Large intestine (tissue), 3 donors: ENCODE data around the gene N4BP2L1. TPM values are rescaled to one million over a fixed set of nuclear protein-coding genes. Genes with fewer than 3 reads are reported as not detected.
A peak's percentile ranks its signal among the peaks of the same experiment; 100 is the strongest.

Experiments used
- DNase-seq, 2 donors: peaks; one replicate each; pipeline versions ENCODE4 v3.0.0 to v3.0.0-alpha.2; 2013
- H3K27ac ChIP-seq: one replicate; pipeline ENCODE4 v1.5.1; 2013; ENCODE audit warnings: low read length
- H3K27me3 ChIP-seq: 2 replicates; pipeline ENCODE4 v1.6.1; 2013; ENCODE audit warnings: low read length; ENCODE audit not compliant: control insufficient read depth, insufficient read depth
- H3K36me3 ChIP-seq: 2 replicates; pipeline ENCODE4 v1.6.1; 2013; ENCODE audit warnings: low read length; ENCODE audit not compliant: control insufficient read depth, insufficient read depth
- H3K4me1 ChIP-seq: one replicate; pipeline ENCODE4 v1.6.1; 2013; ENCODE audit warnings: low read length; ENCODE audit not compliant: control insufficient read depth, insufficient read depth
- H3K4me3 ChIP-seq: one replicate; pipeline ENCODE4 v1.5.1; 2013; ENCODE audit warnings: low read length
- H3K9me3 ChIP-seq: one replicate; pipeline ENCODE4 v1.6.1; 2013; ENCODE audit warnings: mild to moderate bottlenecking, low read depth, low read length, moderate library complexity; ENCODE audit not compliant: control insufficient read depth
- WGBS: methylation state at CpG from one replicate; pipeline ENCODE4 v1.1.5; 2013; ENCODE audit warnings: low lambda C conversion rate; ENCODE audit not compliant: insufficient coverage; 5-methylcytosine and 5-hydroxymethylcytosine counted together
- polyA plus RNA-seq: library from polyadenylated mRNA; unstranded; fragments of 120-200 nt; gene quantifications from one replicate; pipeline ENCODE4 v1.2.1, GENCODE V29; 2013

N4BP2L1 gene
- polyA plus RNA-seq, 1 donor, result 17.6 TPM

- no peak for DNase-seq
- Histone ChIP-seq H3K27ac (no peak overlapping the region), H3K9me3 (no peaks in the 10 kb centered on the region), H3K27me3 (no peaks in the 10 kb centered on the region), H3K4me3 (no peak overlapping the region), H3K4me1 (no peaks in the 10 kb centered on the region), H3K36me3 (no peaks in the 10 kb centered on the region)
- WGBS, result 100% methylated on average over 4 of the region's 4 CpGs
Measured at GRCh38 chr13:32438871-32439270, 10.9 kb upstream of the N4BP2L1 start.

- no peak for DNase-seq
Measured at GRCh38 chr13:32432856-32433255, 4.9 kb upstream of the N4BP2L1 start.

GRCh38 chr13:32431361-32431760, 3.4 kb upstream of the N4BP2L1 start:
- no peak overlapping the region for H3K4me3 ChIP-seq
- 100% methylated on average over 1 of the region's 5 CpGs for WGBS
- no peaks in the 10 kb centered on the region for H3K36me3 ChIP-seq
- no peak overlapping the region for H3K27ac ChIP-seq
- no peaks in the 10 kb centered on the region for H3K27me3 ChIP-seq
- no peaks in the 10 kb centered on the region for H3K9me3 ChIP-seq
- DNase-seq, result no peak
- H3K4me1 ChIP-seq, result peaks cover 6% of the 10 kb centered on the region

More at GRCh38 chr13:32432856-32433255, 4.9 kb upstream of the N4BP2L1 start:
- Histone ChIP-seq H3K36me3 (no peaks in the 10 kb centered on the region), H3K4me1 (no peaks in the 10 kb centered on the region), H3K27ac (no peak overlapping the region), H3K4me3 (no peak overlapping the region), H3K27me3 (no peaks in the 10 kb centered on the region), H3K9me3 (no peaks in the 10 kb centered on the region)
- no CpG with 5 or more reads among the region's 3 CpGs for WGBS

- WGBS, result 0% methylated on average over 1 of the region's 6 CpGs
- H3K4me3 ChIP-seq, result no peak overlapping the region
- no peaks in the 10 kb centered on the region for H3K27me3 ChIP-seq
- no peaks in the 10 kb centered on the region for H3K9me3 ChIP-seq
- no peaks in the 10 kb centered on the region for H3K36me3 ChIP-seq
- peaks cover 6% of the 10 kb centered on the region for H3K4me1 ChIP-seq
- no peak for DNase-seq
- H3K27ac ChIP-seq, result no peak overlapping the region
Measured at GRCh38 chr13:32430018-32430747, 2.3 kb upstream of the N4BP2L1 start.

GRCh38 chr13:32429433-32429909, 1.5 kb upstream of the N4BP2L1 start:
- DNase-seq, result no peak
- no peaks in the 10 kb centered on the region for H3K36me3 ChIP-seq
- WGBS, result 100% methylated on average over 1 of the region's 6 CpGs
- no peaks in the 10 kb centered on the region for H3K9me3 ChIP-seq
- H3K4me1 ChIP-seq, result peaks cover 6% of the 10 kb centered on the region
- H3K27ac ChIP-seq, result no peak overlapping the region
- H3K27me3 ChIP-seq, result no peaks in the 10 kb centered on the region
- H3K4me3 ChIP-seq, result no peak overlapping the region

GRCh38 chr13:32428581-32429432, 877 bp upstream of the N4BP2L1 start:
- peak overlapping the region; percentile 67 for H3K4me3 ChIP-seq
- H3K4me1 ChIP-seq, result peaks cover 6% of the 10 kb centered on the region
- DNase-seq, result no peak
- no peaks in the 10 kb centered on the region for H3K9me3 ChIP-seq
- H3K36me3 ChIP-seq, result no peaks in the 10 kb centered on the region
- WGBS, result 17% methylated on average over 1 of the region's 9 CpGs
- H3K27ac ChIP-seq, result peak overlapping the region; percentile 66
- no peaks in the 10 kb centered on the region for H3K27me3 ChIP-seq

- H3K27ac ChIP-seq, result peak overlapping the region; percentile 66
- H3K36me3 ChIP-seq, result no peaks in the 10 kb centered on the region
- WGBS, result no CpG with 5 or more reads among the region's 90 CpGs
- no peaks in the 10 kb centered on the region for H3K27me3 ChIP-seq
- DNase-seq, result peak; percentile 7 to 67
- peak overlapping the region; percentile 67 for H3K4me3 ChIP-seq
- H3K9me3 ChIP-seq, result no peaks in the 10 kb centered on the region
- peaks cover 6% of the 10 kb centered on the region for H3K4me1 ChIP-seq
Measured at GRCh38 chr13:32426990-32427851, 709 bp downstream of the N4BP2L1 start.

GRCh38 chr13:32426191-32426989, 1.5 kb downstream of the N4BP2L1 start:
- Histone ChIP-seq H3K4me3 (peak overlapping the region; percentile 67), H3K27ac (peak overlapping the region; percentile 34), H3K36me3 (no peaks in the 10 kb centered on the region), H3K9me3 (no peaks in the 10 kb centered on the region), H3K27me3 (no peaks in the 10 kb centered on the region), H3K4me1 (peaks cover 6% of the 10 kb centered on the region)
- DNase-seq, result peak; percentile 48 to 75
- 30% methylated on average over 2 of the region's 19 CpGs for WGBS

- no peak for DNase-seq
- H3K9me3 ChIP-seq, result no peaks in the 10 kb centered on the region
- WGBS, result 80% methylated on average over 1 of the region's 7 CpGs
- no peak overlapping the region for H3K27ac ChIP-seq
- H3K36me3 ChIP-seq, result no peaks in the 10 kb centered on the region
- no peak overlapping the region for H3K4me3 ChIP-seq
- peaks cover 6% of the 10 kb centered on the region for H3K4me1 ChIP-seq
- H3K27me3 ChIP-seq, result no peaks in the 10 kb centered on the region
Measured at GRCh38 chr13:32425158-32425557, 2.8 kb downstream of the N4BP2L1 start.
